T-cell (primary cell): Measurements from ENCODE around the gene ROR2. TPM values are rescaled to one million over a fixed set of nuclear protein-coding genes. Genes with fewer than 3 reads are reported as not detected.
A peak's percentile ranks its signal among the peaks of the same experiment; 100 is the strongest.

Experiments
- ATAC-seq, 4 experiments: fragments of 200-7000 bp in 3 of 4; fragments of 150-1000 bp in 1 of 4; cut with Tn5 transposase; replicated peaks in 1 of 4; 1 replicate in 3 of 4; 2 replicates in 1 of 4; pipeline ENCODE4 v1.10.0; 2021; ENCODE audit warnings: moderate library complexity in 3 of 4, mild to moderate bottlenecking in 2 of 4, moderate number of reproducible peaks in 1 of 4
- CTCF ChIA-PET, 2 donors: fragments of 300-600 bp; sonication (Branson Sonifier 250); formaldehyde crosslinking; loops; one replicate each; lab custom pipeline; 2022; ENCODE audit warnings: antibody characterized with exemption in 2 of 2; lab: Charles Lee
- POLR2A ChIA-PET, 2 donors: fragments of 300-600 bp; sonication (Branson Sonifier 250); formaldehyde crosslinking; loops; one replicate each; lab custom pipeline; 2022; ENCODE audit warnings: antibody characterized with exemption in 2 of 2; lab: Charles Lee
- DNase-seq, 35 experiments: peaks; one replicate each; pipeline versions ENCODE4 v3.0.0 to v3.0.0-alpha.2; 2013 to 2023
- H3K27ac ChIP-seq: one replicate; pipeline ENCODE4 v1.5.1; 2013; ENCODE audit warnings: low read length
- H3K27me3 ChIP-seq, 2 experiments: replicated peaks in 1 of 2; 1 replicate in 1 of 2; 2 replicates in 1 of 2; pipeline versions ENCODE4 v1.6.1 to v1.7.0; 2013; ENCODE audit warnings: low read length in 1 of 2, mixed read lengths in 1 of 2; ENCODE audit not compliant: control insufficient read depth in 2 of 2, insufficient read depth in 2 of 2; ENCODE audit errors: extremely low read depth in 1 of 2
- H3K36me3 ChIP-seq, 2 donors: 1 replicate in 1 of 2; 2 replicates in 1 of 2; pipeline versions ENCODE4 v1.6.1 to v1.7.0; 2013; ENCODE audit warnings: low read length in 1 of 2; ENCODE audit not compliant: control insufficient read depth in 2 of 2, insufficient read depth in 1 of 2; ENCODE audit errors: extremely low read depth in 1 of 2
- H3K4me1 ChIP-seq, 2 experiments: 1 replicate in 1 of 2; 2 replicates in 1 of 2; pipeline versions ENCODE4 v1.6.1 to v1.7.0; 2013; ENCODE audit warnings: low read length in 2 of 2, mixed read lengths in 1 of 2; ENCODE audit not compliant: insufficient read depth in 2 of 2, control insufficient read depth in 1 of 2; ENCODE audit errors: extremely low read depth in 1 of 2
- H3K4me3 ChIP-seq, 2 donors: 1 replicate in 1 of 2; 2 replicates in 1 of 2; pipeline versions ENCODE4 v1.5.1 to v1.7.0; 2013; ENCODE audit warnings: mild to moderate bottlenecking in 2 of 2, low read length in 1 of 2, moderate library complexity in 1 of 2; ENCODE audit not compliant: control insufficient read depth in 1 of 2; ENCODE audit errors: extremely low read depth in 1 of 2
- H3K9me3 ChIP-seq: 2 replicates; pipeline ENCODE4 v1.7.0; 2013
- H3K27ac Mint-ChIP-seq, 2 donors: one replicate each; pipeline ENCODE4 v1.8.0; 2020 to 2021; ENCODE audit warnings: mild to moderate bottlenecking in 2 of 2, mixed read lengths in 2 of 2
- H3K27me3 Mint-ChIP-seq, 2 donors: one replicate each; pipeline ENCODE4 v1.8.0; 2021 to 2022; ENCODE audit warnings: mixed read lengths in 2 of 2
- H3K36me3 Mint-ChIP-seq: one replicate; pipeline ENCODE4 v1.8.0; 2021; ENCODE audit warnings: mixed read lengths
- H3K4me1 Mint-ChIP-seq, 3 donors: one replicate each; pipeline ENCODE4 v1.8.0; 2020 to 2022; ENCODE audit warnings: mixed read lengths in 3 of 3, mild to moderate bottlenecking in 1 of 3
- H3K4me3 Mint-ChIP-seq, 3 donors: one replicate each; pipeline ENCODE4 v1.8.0; 2020 to 2022; ENCODE audit warnings: mild to moderate bottlenecking in 3 of 3, mixed read lengths in 3 of 3, moderate library complexity in 3 of 3
- H3K9me3 Mint-ChIP-seq, 3 donors: one replicate each; pipeline ENCODE4 v1.8.0; 2020 to 2022; ENCODE audit warnings: mixed read lengths in 3 of 3
- WGBS: methylation state at CpG from one replicate; pipeline ENCODE4 v1.1.5; 2013; ENCODE audit warnings: missing lambda C conversion rate; ENCODE audit not compliant: insufficient coverage; 5-methylcytosine and 5-hydroxymethylcytosine counted together
- total RNA-seq, 35 experiments: library from RNA in 6 of 35; stranded (reverse) in 6 of 35; fragments of 120-200 nt in 1 of 35; gene quantifications; one replicate each; pipeline versions ENCODE4 v1.2.1 to v1.2.4 and lab custom pipeline; 2013 to 2026

ROR2 gene
- total RNA-seq, result under 1 TPM in 4 of 5 donors, not detected in 1; 0.07 to 0.28 (median 0.15) TPM
- 0.18 TPM for total RNA-seq (2013)
- total RNA-seq (lab: John Stamatoyannopoulos, UW), result 0 to 2.3 (median 0.31) reads per million in 29 experiments

GRCh38 chr9:91949946-91950664 is at the start of gene ROR2:
Gene ROR2, minus strand, starts transcription at chr9:91950228.
- peak in 25 of 35 experiments; percentile 4 to 53 (median 17) for DNase-seq
- H3K27ac Mint-ChIP-seq, result no peak within 1 kb of the TSS
- CTCF ChIA-PET, result no interaction called here
- POLR2A ChIA-PET, result no interaction called here
- peak within 1 kb of the TSS; percentile 25 to 69 (median 44) for H3K4me3 Mint-ChIP-seq
- peak; percentile 44 to 78 (median 58) for ATAC-seq
- H3K27me3 Mint-ChIP-seq, result peaks cover 67 to 68% of the 10 kb centered on the region in 2 donors
- Histone ChIP-seq H3K9me3 (no peaks in the 10 kb centered on the region), H3K36me3 (no peaks in the 10 kb centered on the region), H3K27me3 (peaks cover 6 to 60% of the 10 kb centered on the region in 2 experiments), H3K4me1 (peaks cover 0 to 24% of the 10 kb centered on the region in 2 experiments), H3K27ac (no peak within 1 kb of the TSS), H3K4me3 (peak within 1 kb of the TSS; percentile 20 to 61)
- H3K36me3 Mint-ChIP-seq, result no peaks in the 10 kb centered on the region
- 3% methylated on average over 77 of the region's 81 CpGs for WGBS
- peaks cover 0 to 4% (median 0%) of the 10 kb centered on the region in 3 donors for H3K9me3 Mint-ChIP-seq
- peaks cover 7% of the 10 kb centered on the region in 3 donors for H3K4me1 Mint-ChIP-seq

GRCh38 chr9:91995000-91995655 is 45.1 kb upstream of the ROR2 start:
- H3K9me3 ChIP-seq, result no peaks in the 10 kb centered on the region
- no peaks in the 10 kb centered on the region for H3K9me3 Mint-ChIP-seq
- CTCF ChIA-PET, result no interaction called here
- no peaks in the 10 kb centered on the region for H3K4me1 Mint-ChIP-seq
- WGBS, result 7% methylated on average over 6 of the region's 8 CpGs
- POLR2A ChIA-PET, result interaction anchor here in 1 of 2 donors (0.6 kb wide), 1 partner anchor 1299 kb away, joined by 4 read pairs; no protein-coding TSS in a partner anchor
- H3K4me3 ChIP-seq, result no peak overlapping the region
- H3K4me3 Mint-ChIP-seq, result no peak overlapping the region
- H3K36me3 Mint-ChIP-seq, result no peaks in the 10 kb centered on the region
- peaks cover 7 to 33% of the 10 kb centered on the region in 2 donors for H3K27me3 Mint-ChIP-seq
- DNase-seq (no peak), ATAC-seq (no peak)
- peaks cover 0 to 10% of the 10 kb centered on the region in 2 experiments for H3K27me3 ChIP-seq
- H3K27ac ChIP-seq, result no peak overlapping the region
- no peaks in the 10 kb centered on the region for H3K36me3 ChIP-seq
- no peak overlapping the region for H3K27ac Mint-ChIP-seq
- no peaks in the 10 kb centered on the region for H3K4me1 ChIP-seq

GRCh38 chr9:91994422-91994821 is 44.4 kb upstream of the ROR2 start:
- Mint-ChIP-seq H3K27ac (no peak overlapping the region), H3K9me3 (no peaks in the 10 kb centered on the region), H3K4me1 (no peaks in the 10 kb centered on the region), H3K27me3 (peaks cover 7 to 30% of the 10 kb centered on the region in 2 donors), H3K4me3 (no peak overlapping the region), H3K36me3 (no peaks in the 10 kb centered on the region)
- H3K27me3 ChIP-seq, result peaks cover 0 to 10% of the 10 kb centered on the region in 2 experiments
- no peak for DNase-seq
- H3K36me3 ChIP-seq, result no peaks in the 10 kb centered on the region
- POLR2A ChIA-PET, result no interaction called here
- no peak overlapping the region for H3K4me3 ChIP-seq
- H3K9me3 ChIP-seq, result no peaks in the 10 kb centered on the region
- no peak for ATAC-seq
- no peak overlapping the region for H3K27ac ChIP-seq
- 20% methylated on average over 1 of the region's 4 CpGs for WGBS
- CTCF ChIA-PET, result interaction anchor here (0.6 to 1.0 kb wide), 2 partner anchors 17 to 30 kb away, joined by 3 read pairs; no protein-coding TSS in a partner anchor
- H3K4me1 ChIP-seq, result no peaks in the 10 kb centered on the region

- ChIA-PET POLR2A (no interaction called here), CTCF (no interaction called here)
- no peak for DNase-seq
- 88% methylated on average over 6 of the region's 12 CpGs for WGBS
- no peaks in the 10 kb centered on the region for H3K9me3 ChIP-seq
- peaks cover 0 to 10% of the 10 kb centered on the region in 2 experiments for H3K27me3 ChIP-seq
- H3K4me3 ChIP-seq, result no peak overlapping the region
- Mint-ChIP-seq H3K4me3 (no peak overlapping the region), H3K4me1 (no peaks in the 10 kb centered on the region), H3K9me3 (no peaks in the 10 kb centered on the region), H3K27me3 (peaks cover 10 to 28% of the 10 kb centered on the region in 2 donors), H3K27ac (no peak overlapping the region), H3K36me3 (no peaks in the 10 kb centered on the region)
- no peak for ATAC-seq
- no peaks in the 10 kb centered on the region for H3K36me3 ChIP-seq
- H3K4me1 ChIP-seq, result no peaks in the 10 kb centered on the region
- no peak overlapping the region for H3K27ac ChIP-seq
These were observed 42.5 kb upstream of the ROR2 start for GRCh38 chr9:91992461-91993041.

- Mint-ChIP-seq H3K27ac (no peak overlapping the region), H3K36me3 (no peaks in the 10 kb centered on the region), H3K9me3 (no peaks in the 10 kb centered on the region), H3K4me3 (no peak overlapping the region), H3K27me3 (peaks cover 10 to 28% of the 10 kb centered on the region in 2 donors), H3K4me1 (no peaks in the 10 kb centered on the region)
- Histone ChIP-seq H3K36me3 (no peaks in the 10 kb centered on the region), H3K4me1 (no peaks in the 10 kb centered on the region), H3K9me3 (no peaks in the 10 kb centered on the region), H3K4me3 (no peak overlapping the region), H3K27ac (no peak overlapping the region), H3K27me3 (peaks cover 0 to 10% of the 10 kb centered on the region in 2 experiments)
- ChIA-PET CTCF (no interaction called here), POLR2A (no interaction called here)
- ATAC-seq (no peak), DNase-seq (no peak)
- WGBS, result 92% methylated on average over 17 of the region's 20 CpGs
These were observed 41.8 kb upstream of the ROR2 start for GRCh38 chr9:91991721-91992341.

- no peak overlapping the region for H3K27ac Mint-ChIP-seq
- ChIA-PET POLR2A (no interaction called here), CTCF (no interaction called here)
- no peak for DNase-seq
- no peak overlapping the region for H3K27ac ChIP-seq
- H3K27me3 Mint-ChIP-seq, result peaks cover 5 to 12% of the 10 kb centered on the region in 2 donors
- no peaks in the 10 kb centered on the region for H3K36me3 Mint-ChIP-seq
- no peaks in the 10 kb centered on the region for H3K9me3 ChIP-seq
- H3K36me3 ChIP-seq, result no peaks in the 10 kb centered on the region
- no peaks in the 10 kb centered on the region for H3K4me1 Mint-ChIP-seq
- H3K4me1 ChIP-seq, result no peaks in the 10 kb centered on the region
- no peak overlapping the region for H3K4me3 Mint-ChIP-seq
- peaks cover 0 to 6% (median 5%) of the 10 kb centered on the region in 3 donors for H3K9me3 Mint-ChIP-seq
- ATAC-seq, result no peak
- no CpG with 5 or more reads among the region's 2 CpGs for WGBS
- H3K27me3 ChIP-seq, result peaks cover 0 to 4% of the 10 kb centered on the region in 2 experiments
- no peak overlapping the region for H3K4me3 ChIP-seq
These were observed 36.2 kb upstream of the ROR2 start for GRCh38 chr9:91986248-91986647.
